BLaER1 (cell line): ENCODE data around the gene SPTLC1.
"Not testable (repeated sequence)": the region's sequence is repeated elsewhere in the genome, so short reads cannot be mapped to it uniquely, and the experiment has no call there.

ENCODE experiments used
- H3K27ac ChIP-seq: shearing (Covaris generic); formaldehyde crosslinking; 2 replicates; pipeline ENCODE4 v1.8.1; 2022
- H3K27me3 ChIP-seq: shearing (Covaris generic); formaldehyde crosslinking; 2 replicates; pipeline ENCODE4 v1.8.1; 2022
- H3K36me3 ChIP-seq: shearing (Covaris generic); formaldehyde crosslinking; 2 replicates; pipeline ENCODE4 v1.8.1; 2022
- H3K4me1 ChIP-seq: shearing (Covaris generic); formaldehyde crosslinking; 2 replicates; pipeline ENCODE4 v1.8.1; 2022
- H3K4me2 ChIP-seq: shearing (Covaris generic); formaldehyde crosslinking; 2 replicates; pipeline ENCODE4 v1.8.1; 2022
- H3K4me3 ChIP-seq: shearing (Covaris generic); formaldehyde crosslinking; 2 replicates; pipeline ENCODE4 v1.8.1; 2022
- H3K9ac ChIP-seq: shearing (Covaris generic); formaldehyde crosslinking; 2 replicates; pipeline ENCODE4 v1.8.1; 2022
- H3K9me3 ChIP-seq: shearing (Covaris generic); formaldehyde crosslinking; 2 replicates; pipeline ENCODE4 v1.8.1; 2022
- H4K20me1 ChIP-seq: shearing (Covaris generic); formaldehyde crosslinking; 2 replicates; pipeline ENCODE4 v1.8.1; 2022
- Cebpa-rat ChIP-seq: shearing (Covaris generic); IDR thresholded peaks from 2 replicates; pipeline ENCODE4 v1.8.1; 2022

Gene SPTLC1

DNA sequence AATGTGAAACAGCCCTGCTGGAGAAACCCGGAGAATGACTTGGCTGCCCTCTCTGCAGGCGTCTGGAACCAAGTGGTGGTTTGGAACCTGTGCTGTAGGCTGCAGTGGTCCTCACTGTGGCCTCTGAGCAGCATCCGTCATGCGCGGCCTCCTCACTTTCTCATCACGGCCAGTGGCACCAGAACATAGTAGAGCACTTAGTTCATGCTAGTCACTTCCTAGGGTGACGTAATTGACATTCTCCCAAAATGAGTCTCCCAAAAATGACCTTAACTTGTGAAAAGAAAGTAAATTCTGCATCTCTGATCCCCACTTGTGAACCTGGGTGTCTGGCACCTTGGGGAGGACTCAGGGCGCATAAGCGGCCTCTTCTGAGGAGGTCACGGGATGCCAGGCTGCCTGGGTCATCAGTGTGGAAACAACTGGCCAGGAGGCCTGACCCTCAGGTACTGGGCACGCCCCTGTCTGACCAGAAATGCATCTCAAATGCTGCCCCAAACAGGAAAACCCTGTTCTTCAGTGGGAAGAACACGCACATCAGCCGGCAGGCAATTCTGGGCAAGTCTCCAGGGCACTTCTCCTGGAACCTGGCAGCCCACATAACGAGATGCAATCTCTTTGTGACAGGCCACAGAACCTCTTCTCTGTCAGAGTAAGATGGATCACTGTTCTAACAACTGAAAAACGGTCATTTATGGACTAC is 36.6 kb upstream of the SPTLC1 start:
- H3K4me2 ChIP-seq = no peak overlapping the region
- H4K20me1 ChIP-seq = no peaks in the 10 kb centered on the region
- no peak overlapping the region for H3K27ac ChIP-seq
- no peaks in the 10 kb centered on the region for H3K36me3 ChIP-seq
- H3K27me3 ChIP-seq = no peaks in the 10 kb centered on the region
- no peaks in the 10 kb centered on the region for H3K9me3 ChIP-seq
- no peak overlapping the region for H3K4me3 ChIP-seq
- no peak for TF ChIP-seq Cebpa-rat
- H3K9ac ChIP-seq = no peak overlapping the region
- peaks cover 10% of the 10 kb centered on the region for H3K4me1 ChIP-seq

DNA sequence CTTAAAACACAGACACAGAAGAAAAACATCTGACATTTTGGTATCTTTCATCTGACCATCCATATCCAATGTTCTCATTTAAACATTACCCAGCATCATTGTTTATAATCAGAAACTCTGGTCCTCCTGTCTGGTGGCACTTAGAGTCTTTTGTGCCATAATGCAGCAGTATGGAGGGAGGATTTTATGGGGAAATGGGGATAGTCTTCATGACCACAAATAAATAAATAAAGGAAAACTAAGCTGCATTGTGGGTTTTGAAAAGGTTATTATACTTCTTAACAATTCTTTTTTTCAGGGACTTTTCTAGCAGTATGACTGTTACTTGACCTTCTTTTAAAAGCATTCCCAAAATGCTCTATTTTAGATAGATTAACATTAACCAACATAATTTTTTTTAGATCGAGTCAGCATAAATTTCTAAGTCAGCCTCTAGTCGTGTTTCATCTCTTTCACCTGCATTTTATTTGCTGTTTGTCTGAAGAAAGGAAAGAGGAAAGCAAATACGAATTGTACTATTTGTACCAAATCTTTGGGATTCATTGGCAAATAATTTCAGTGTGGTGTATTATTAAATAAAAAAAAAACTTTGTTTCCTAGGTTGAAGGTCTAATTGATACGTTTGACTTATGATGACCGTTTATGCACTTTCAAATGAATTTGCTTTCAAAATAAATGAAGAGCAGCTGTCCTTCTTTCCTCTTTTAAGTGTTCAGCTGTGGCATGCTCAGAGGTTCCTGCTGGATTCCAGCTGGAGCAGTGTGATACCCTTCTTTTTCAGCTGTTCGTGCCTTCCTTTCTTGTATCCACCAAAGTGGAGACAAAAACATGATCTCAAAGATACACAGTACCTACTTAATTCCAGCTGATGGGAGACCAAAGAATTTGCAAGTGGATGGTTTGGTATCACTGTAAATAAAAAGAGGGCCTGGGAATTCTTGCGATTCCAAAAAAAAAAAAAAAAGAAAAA is 35.6 kb upstream of the SPTLC1 start:
- not testable (repeated sequence) for H3K9ac ChIP-seq, H3K27ac ChIP-seq, H3K4me3 ChIP-seq, H3K27me3 ChIP-seq, H4K20me1 ChIP-seq, H3K36me3 ChIP-seq, H3K9me3 ChIP-seq, H3K4me2 ChIP-seq
- H3K4me1 ChIP-seq = peaks cover 15% of the 10 kb centered on the region

DNA sequence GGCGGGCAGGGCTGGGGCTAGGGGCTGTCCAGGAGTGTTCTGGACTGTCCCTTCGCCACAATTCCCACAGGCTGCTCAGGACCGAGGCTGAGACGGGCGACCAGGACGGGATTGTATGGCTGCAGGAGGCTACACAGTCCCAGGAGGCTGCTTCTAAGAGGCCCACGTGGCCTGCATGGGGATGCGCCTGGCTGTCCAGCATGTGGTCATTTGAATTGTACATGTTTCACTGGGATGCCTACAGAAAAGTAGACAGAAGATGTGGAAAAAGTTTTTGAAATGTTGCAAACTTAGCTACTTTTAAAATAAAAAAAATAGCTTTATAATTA is 32.6 kb upstream of the SPTLC1 start:
- peak overlapping the region; percentile 63 for H3K4me2 ChIP-seq
- no peaks in the 10 kb centered on the region for H3K36me3 ChIP-seq
- peaks cover 12% of the 10 kb centered on the region for H3K27me3 ChIP-seq
- H3K4me3 ChIP-seq = no peak overlapping the region
- no peaks in the 10 kb centered on the region for H3K9me3 ChIP-seq
- peak overlapping the region; percentile 53; the same call in 1 of the 2 replicates for H3K27ac ChIP-seq
- no peak for TF ChIP-seq Cebpa-rat
- no peaks in the 10 kb centered on the region for H4K20me1 ChIP-seq
- peaks cover 15% of the 10 kb centered on the region for H3K4me1 ChIP-seq
- no peak overlapping the region for H3K9ac ChIP-seq

DNA sequence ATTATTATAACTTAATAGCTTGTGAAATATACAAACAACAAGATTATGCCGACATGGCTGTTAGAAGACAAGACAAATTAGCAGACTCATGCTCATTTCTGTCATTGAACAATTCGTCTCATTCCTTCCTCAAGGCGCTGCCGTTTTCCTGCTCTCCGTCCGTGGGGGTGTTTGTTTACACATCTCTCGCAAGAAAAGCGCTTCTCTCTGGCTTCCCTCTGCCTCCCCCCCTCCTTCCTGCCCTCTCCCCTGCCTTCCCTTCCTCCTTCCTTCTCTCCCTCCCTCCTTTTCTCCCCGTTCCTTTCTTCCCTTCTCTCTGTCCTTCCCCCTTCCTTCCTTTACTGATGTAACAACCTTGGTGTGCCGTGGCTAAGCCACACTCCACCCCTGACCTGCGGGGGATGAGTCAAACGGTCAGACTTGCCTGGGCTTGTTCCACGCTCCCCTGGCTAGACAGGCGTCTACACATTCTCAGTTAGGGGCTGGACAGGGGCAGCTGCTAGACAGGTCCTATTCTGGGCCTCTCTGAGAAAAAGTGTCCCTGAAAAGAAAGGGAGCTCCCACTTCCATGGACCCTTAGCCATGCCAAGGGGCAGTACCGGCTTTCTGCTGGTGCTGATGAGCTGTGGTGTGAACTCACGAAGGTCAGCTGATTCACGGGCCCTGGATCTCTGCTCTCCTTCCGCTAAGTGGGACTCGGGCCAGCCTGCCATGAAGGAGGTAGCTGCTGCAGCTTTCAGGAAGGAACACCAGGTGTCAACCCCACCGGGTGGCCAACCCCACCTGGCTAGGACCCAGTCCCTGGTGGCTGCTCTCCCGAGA is 32.0 kb upstream of the SPTLC1 start:
- H3K27me3 ChIP-seq = peaks cover 18% of the 10 kb centered on the region
- no peaks in the 10 kb centered on the region for H4K20me1 ChIP-seq
- TF ChIP-seq Cebpa-rat = no peak
- H3K4me3 ChIP-seq = no peak overlapping the region
- no peak overlapping the region for H3K9ac ChIP-seq
- H3K4me2 ChIP-seq = peak overlapping the region; percentile 63
- H3K27ac ChIP-seq = peak overlapping the region; percentile 53; the same call in 1 of the 2 replicates
- no peaks in the 10 kb centered on the region for H3K9me3 ChIP-seq
- peaks cover 19% of the 10 kb centered on the region for H3K4me1 ChIP-seq
- no peaks in the 10 kb centered on the region for H3K36me3 ChIP-seq

DNA sequence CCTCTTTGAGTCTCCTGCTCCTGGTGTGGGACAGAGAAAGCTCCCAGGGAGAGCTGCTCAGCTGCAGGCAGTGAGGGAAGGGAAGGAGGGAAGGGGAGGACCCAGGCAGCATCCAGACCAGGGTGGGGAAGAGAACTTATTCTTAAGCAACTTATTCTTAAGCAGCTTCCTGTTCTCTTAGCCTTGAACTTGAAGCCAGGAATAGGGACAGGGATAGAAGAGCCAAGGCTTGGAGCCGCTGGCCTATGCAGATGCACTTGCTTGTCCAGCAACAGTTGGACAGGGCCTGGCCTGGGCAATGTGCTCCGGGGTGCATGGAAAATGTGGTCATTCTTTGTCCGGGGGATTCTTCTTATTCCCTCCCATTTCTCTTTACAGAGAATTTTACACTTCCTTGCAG is 31.4 kb upstream of the SPTLC1 start:
- no peak overlapping the region for H3K9ac ChIP-seq
- H3K4me2 ChIP-seq = peak overlapping the region; percentile 63
- H3K4me1 ChIP-seq = peaks cover 25% of the 10 kb centered on the region
- no peak for TF ChIP-seq Cebpa-rat
- no peaks in the 10 kb centered on the region for H4K20me1 ChIP-seq
- H3K36me3 ChIP-seq = no peaks in the 10 kb centered on the region
- H3K27me3 ChIP-seq = peaks cover 24% of the 10 kb centered on the region
- no peak overlapping the region for H3K27ac ChIP-seq
- H3K4me3 ChIP-seq = no peak overlapping the region
- H3K9me3 ChIP-seq = no peaks in the 10 kb centered on the region

DNA sequence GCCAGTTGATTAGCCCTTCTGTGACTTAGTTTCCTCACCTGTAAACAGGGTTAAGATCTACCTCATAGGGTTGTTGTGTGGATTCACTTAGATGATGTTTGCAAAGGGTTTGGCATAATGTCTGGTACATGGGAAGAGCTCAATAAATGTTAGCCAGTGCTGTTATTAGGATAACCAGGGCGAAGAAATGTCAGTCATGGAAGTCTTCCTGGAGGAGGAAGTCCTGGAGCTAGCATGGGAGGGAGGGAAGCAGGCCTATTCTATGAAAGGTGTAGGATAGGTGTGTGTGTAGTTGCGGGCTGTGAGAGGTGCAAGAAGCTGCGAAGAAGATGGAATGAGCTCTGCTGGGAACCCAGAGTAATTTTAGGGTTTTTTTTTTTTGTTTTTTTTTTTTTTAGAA is 30.6 kb upstream of the SPTLC1 start:
- H3K9ac ChIP-seq, H3K9me3 ChIP-seq, H3K36me3 ChIP-seq, H4K20me1 ChIP-seq, H3K4me3 ChIP-seq, H3K4me2 ChIP-seq, H3K27ac ChIP-seq: not testable (repeated sequence)
- Histone ChIP-seq H3K27me3 (peaks cover 33% of the 10 kb centered on the region), H3K4me1 (peaks cover 29% of the 10 kb centered on the region)

DNA sequence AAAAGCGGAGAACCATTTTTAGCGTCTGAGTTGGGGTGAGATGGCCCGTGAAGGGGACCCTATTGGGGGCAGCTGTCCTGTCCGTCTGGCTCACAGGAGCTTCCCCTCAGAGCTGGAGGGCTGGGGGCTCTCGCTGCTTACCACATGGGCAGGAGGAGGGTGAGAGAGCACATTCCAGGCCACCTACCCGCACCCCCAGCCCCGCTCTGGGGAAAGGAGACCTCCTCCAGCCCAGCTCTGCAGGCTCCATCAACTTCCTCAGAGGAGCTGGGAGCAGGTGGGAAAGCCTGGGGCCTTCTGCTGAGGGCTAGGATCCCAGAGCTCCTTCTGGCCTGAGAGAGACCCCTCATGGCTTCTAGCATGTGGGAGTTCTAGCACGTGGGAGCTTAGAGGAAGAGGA is 27.1 kb upstream of the SPTLC1 start:
- Histone ChIP-seq H3K4me3 (no peak overlapping the region), H3K9me3 (no peaks in the 10 kb centered on the region), H3K27ac (no peak overlapping the region), H3K9ac (no peak overlapping the region), H3K36me3 (no peaks in the 10 kb centered on the region), H3K4me1 (peaks cover 28% of the 10 kb centered on the region), H3K27me3 (peaks cover 41% of the 10 kb centered on the region), H4K20me1 (0 out of 2 replicates have a peak, but pooled peaks cover 5% of the 10 kb centered on the region), H3K4me2 (peak overlapping the region; percentile 32)
- TF ChIP-seq Cebpa-rat = no peak

DNA sequence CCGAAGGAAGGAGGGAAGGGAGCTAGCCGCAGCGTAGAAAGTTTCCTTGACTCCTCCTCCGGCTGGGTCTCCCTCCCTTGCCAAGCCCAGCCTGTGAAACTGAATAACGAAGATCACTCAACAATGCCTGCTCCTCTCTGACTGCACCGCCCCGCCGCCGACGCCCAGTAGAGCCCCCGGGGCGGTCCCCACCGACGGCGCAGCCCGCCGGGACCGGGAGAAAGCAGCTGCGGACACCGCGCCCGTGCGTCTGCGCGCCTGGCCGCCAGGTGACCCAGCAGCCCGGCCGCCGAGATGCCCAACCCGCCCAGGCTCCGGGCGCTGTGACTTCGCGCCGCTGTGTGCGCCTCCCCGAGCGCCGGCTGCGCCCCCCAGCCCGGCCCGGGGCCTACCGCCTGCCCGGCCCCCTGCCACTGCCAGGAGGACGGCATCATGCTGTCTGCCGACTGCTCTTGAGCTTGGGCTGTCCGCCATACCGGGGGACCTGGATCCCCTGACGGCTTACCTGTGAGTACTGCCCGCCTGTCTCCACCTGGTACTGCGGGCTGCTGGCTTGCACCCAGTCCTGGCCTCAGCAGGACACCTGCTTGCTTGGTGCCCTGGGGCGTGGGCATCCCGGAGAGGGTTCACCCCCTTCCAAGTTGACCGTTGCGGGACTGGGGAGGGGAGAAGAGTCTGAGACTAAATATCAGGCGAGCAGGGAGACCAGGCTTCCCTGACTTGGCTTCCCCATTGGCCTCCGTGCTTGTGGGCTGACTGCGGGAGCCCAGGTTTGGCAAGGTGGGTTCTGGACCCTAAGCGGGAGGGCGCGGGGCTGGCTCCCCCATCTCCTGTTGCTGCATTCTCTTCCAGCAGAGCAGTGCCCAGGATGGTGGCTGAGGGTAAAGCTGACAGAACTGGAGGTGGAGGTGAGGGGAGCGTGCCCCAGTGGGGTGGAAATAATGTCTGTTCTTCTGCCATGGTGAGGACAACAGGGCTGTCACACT is 26.2 kb upstream of the SPTLC1 start:
- no peak for TF ChIP-seq Cebpa-rat
- Histone ChIP-seq H3K4me2 (peak overlapping the region; percentile 32), H3K9ac (no peak overlapping the region), H3K9me3 (no peaks in the 10 kb centered on the region), H3K4me3 (no peak overlapping the region), H3K27me3 (peaks cover 41% of the 10 kb centered on the region), H3K27ac (no peak overlapping the region), H3K36me3 (no peaks in the 10 kb centered on the region), H3K4me1 (peaks cover 19% of the 10 kb centered on the region), H4K20me1 (0 out of 2 replicates have a peak, but pooled peaks cover 5% of the 10 kb centered on the region)

DNA sequence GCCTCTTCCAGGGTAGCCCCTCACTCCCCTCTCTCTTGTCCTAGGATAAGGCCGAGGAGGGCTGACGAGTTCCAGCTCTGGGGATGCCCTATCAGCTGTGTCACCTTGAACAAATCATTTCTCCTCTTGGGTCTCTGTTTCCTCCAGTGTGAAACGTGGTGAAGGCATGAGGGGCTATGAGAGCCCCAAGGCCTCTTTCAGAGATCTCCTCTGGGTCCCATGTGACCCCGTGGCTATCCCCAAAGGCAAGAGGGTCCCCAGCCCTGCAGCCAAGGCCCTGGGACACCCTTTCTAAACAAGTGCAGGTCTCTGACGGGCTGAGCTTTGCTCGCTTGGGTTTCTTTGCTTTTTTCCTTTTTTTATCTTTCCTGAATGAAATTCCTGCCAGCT is 25.5 kb upstream of the SPTLC1 start:
- Histone ChIP-seq H4K20me1 (0 out of 2 replicates have a peak, but pooled peaks cover 5% of the 10 kb centered on the region), H3K36me3 (no peaks in the 10 kb centered on the region), H3K27ac (no peak overlapping the region), H3K4me2 (peak overlapping the region; percentile 28; the same call in 1 of the 2 replicates), H3K4me3 (no peak overlapping the region), H3K4me1 (peaks cover 18% of the 10 kb centered on the region), H3K9me3 (no peaks in the 10 kb centered on the region), H3K27me3 (peaks cover 41% of the 10 kb centered on the region), H3K9ac (no peak overlapping the region)
- TF ChIP-seq Cebpa-rat = no peak
